Esophagus muscularis mucosa (tissue), 4 donors: ENCODE data around the gene LRFN2.

ENCODE experiments used
- CTCF ChIP-seq, 3 experiments: fragments of 200-600 bp in 2 of 3; fragments of 450-650 bp in 1 of 3; sonication (generic) in 2 of 3; IDR thresholded peaks; one replicate each; pipeline ENCODE4 v1.5.1; 2017 to 2019; ENCODE audit warnings: antibody characterized with exemption in 3 of 3, mild to moderate bottlenecking in 2 of 3, moderate library complexity in 1 of 3
- EP300 ChIP-seq: sonication (generic); formaldehyde crosslinking; IDR thresholded peaks from one replicate; pipeline ENCODE4 v1.6.1; 2017; ENCODE audit warnings: antibody characterized with exemption
- POLR2A ChIP-seq: fragments of 450-650 bp; IDR thresholded peaks from one replicate; pipeline ENCODE4 v1.6.1; 2017; ENCODE audit warnings: antibody characterized with exemption, moderate library complexity, mild to moderate bottlenecking, low read depth
- POLR2AphosphoS5 ChIP-seq, 2 donors: sonication (generic); formaldehyde crosslinking; IDR thresholded peaks; one replicate each; pipeline ENCODE4 v1.6.1; 2017; ENCODE audit warnings: antibody characterized with exemption in 2 of 2

- TF ChIP-seq CTCF (IDR thresholded peaks at IDR 0.05) = no peak
- no peak for TF ChIP-seq POLR2A
- no peak for TF ChIP-seq EP300
- TF ChIP-seq POLR2AphosphoS5 (IDR thresholded peaks at IDR 0.05) = no peak
Observed at GRCh38 chr6:40427196-40427595, 160.0 kb downstream of the LRFN2 start.
